Effector memory CD8-positive, alpha-beta T cell (primary cell): ENCODE results near the gene ETV5.
"Not testable (repeated sequence)": the region's sequence is repeated elsewhere in the genome, so short reads cannot be mapped to it uniquely, and the experiment has no call there.

Experiments
- ATAC-seq: fragments of 150-1000 bp; cut with Tn5 transposase; replicated peaks from 2 replicates; pipeline ENCODE4 v1.10.0; 2021; ENCODE audit warnings: mild to moderate bottlenecking, moderate library complexity
- DNase-seq, 3 experiments: peaks; one replicate each; pipeline ENCODE4 v3.0.0; 2021
- H3K27ac Mint-ChIP-seq, 2 donors: one replicate each; pipeline ENCODE4 v1.8.0; 2022; ENCODE audit warnings: mild to moderate bottlenecking in 2 of 2, mixed read lengths in 2 of 2, moderate library complexity in 2 of 2
- H3K27me3 Mint-ChIP-seq, 2 donors: one replicate each; pipeline ENCODE4 v1.8.0; 2022; ENCODE audit warnings: mixed read lengths in 2 of 2
- H3K36me3 Mint-ChIP-seq: one replicate; pipeline ENCODE4 v1.8.0; 2022; ENCODE audit warnings: mild to moderate bottlenecking, moderate library complexity, mixed read lengths; ENCODE audit not compliant: insufficient read depth
- H3K4me1 Mint-ChIP-seq, 2 donors: one replicate each; pipeline ENCODE4 v1.8.0; 2022; ENCODE audit warnings: low read depth in 2 of 2, mixed read lengths in 2 of 2
- H3K4me3 Mint-ChIP-seq, 2 donors: one replicate each; pipeline ENCODE4 v1.8.0; 2022; ENCODE audit warnings: mild to moderate bottlenecking in 2 of 2, mixed read lengths in 2 of 2, moderate library complexity in 2 of 2
- H3K9me3 Mint-ChIP-seq, 2 donors: one replicate each; pipeline ENCODE4 v1.8.0; 2022; ENCODE audit warnings: mixed read lengths in 2 of 2

ETV5 gene

DNA sequence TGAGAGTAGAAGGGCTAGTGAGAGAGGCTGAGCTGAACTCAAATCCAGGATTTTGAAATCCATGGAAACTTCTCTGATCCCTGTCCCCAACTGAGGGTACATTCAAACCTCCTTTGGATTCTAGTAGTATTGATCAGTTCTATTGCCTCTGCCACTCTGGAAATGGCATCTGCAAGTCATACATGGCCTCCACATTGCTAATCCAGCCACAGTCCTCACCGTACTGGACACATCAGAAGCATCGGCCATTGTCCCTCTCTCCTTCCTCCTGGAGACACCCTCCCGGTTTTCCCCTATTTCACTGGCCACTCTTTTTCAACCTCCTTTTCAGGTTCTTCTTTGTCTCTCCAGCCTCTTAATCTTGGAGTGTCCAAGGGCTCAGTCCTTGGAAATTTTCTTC, 66.9 kb downstream of the ETV5 start:
- no peaks in the 10 kb centered on the region for H3K36me3 Mint-ChIP-seq
- DNase-seq = no peak
- peaks cover 0 to 3% of the 10 kb centered on the region in 2 donors for H3K9me3 Mint-ChIP-seq
- no peak overlapping the region for H3K4me3 Mint-ChIP-seq
- no peak overlapping the region for H3K27ac Mint-ChIP-seq
- no peak for ATAC-seq
- no peaks in the 10 kb centered on the region for H3K4me1 Mint-ChIP-seq
- H3K27me3 Mint-ChIP-seq = peaks cover 55 to 64% of the 10 kb centered on the region in 2 donors

DNA sequence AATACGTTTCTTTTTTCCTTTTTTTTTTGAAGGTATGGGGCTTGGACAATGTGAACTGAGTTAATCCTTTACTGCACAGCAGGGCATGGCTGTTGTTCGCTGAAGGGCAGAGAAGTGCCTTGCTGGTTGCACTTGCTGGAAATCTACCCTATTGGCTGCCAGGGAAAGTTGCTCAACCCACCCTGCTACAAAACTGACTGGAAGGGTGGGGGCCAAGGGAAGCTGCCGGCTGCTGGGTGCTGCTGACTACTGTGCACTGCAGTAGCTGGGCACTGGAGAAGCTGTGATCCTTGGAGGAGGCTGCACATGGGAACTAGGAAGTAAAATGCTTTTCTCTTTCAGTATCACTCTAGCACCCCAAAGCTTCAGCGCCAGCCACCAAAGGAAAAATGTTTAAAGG, 70.5 kb downstream of the ETV5 start:
- no peak for DNase-seq
- Mint-ChIP-seq H3K36me3 (no peaks in the 10 kb centered on the region), H3K9me3 (peaks cover 0 to 3% of the 10 kb centered on the region in 2 donors), H3K27ac (no peak overlapping the region), H3K27me3 (peaks cover 37 to 43% of the 10 kb centered on the region in 2 donors), H3K4me1 (no peaks in the 10 kb centered on the region), H3K4me3 (no peak overlapping the region)
- no peak for ATAC-seq

DNA sequence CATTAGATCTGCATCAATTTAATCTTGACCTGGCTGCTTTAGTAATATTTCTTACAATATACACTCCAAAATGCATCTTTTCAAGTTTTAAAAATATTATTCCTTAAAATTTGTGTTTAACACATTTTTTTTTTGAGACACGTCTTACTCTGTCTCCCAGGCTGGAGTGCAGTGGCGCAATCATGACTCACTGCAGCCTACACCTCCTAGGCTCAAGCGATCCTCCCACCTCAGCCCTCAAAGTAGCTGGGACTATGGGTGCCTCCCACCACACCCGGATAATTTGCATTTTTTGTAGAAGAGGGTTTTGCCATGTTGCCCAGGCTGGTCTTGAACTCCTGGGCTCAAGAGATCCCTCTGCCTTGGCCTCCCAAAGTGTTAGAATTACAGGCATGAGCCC, 73.6 kb downstream of the ETV5 start:
- Mint-ChIP-seq H3K36me3 (no peaks in the 10 kb centered on the region), H3K4me1 (no peaks in the 10 kb centered on the region), H3K4me3 (no peak overlapping the region), H3K27me3 (peaks cover 40 to 47% of the 10 kb centered on the region in 2 donors), H3K9me3 (peaks cover 0 to 3% of the 10 kb centered on the region in 2 donors), H3K27ac (no peak overlapping the region)
- DNase-seq (no peak), ATAC-seq (no peak)

DNA sequence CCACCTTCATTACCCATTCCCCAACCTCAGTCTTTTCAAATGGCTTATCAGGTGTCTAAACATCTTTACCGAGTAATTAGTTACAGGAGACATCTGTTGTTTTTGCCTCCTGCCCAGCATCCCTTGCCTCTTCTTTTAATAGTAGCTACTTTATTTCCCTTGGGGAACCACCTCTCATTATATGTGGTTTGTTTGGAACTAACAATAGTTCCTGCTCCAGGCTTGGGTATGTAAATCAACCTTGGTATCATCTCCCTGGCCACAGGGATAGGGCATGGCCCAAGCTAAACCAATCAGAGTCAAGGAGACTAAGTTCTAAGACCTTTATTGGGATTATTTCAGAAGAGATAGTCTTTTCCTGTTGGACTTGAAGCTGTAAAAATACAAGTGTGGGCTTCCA, 76.6 kb downstream of the ETV5 start:
- no peak for DNase-seq
- Mint-ChIP-seq H3K4me1 (no peaks in the 10 kb centered on the region), H3K36me3 (no peaks in the 10 kb centered on the region), H3K9me3 (no peaks in the 10 kb centered on the region), H3K27ac (no peak overlapping the region), H3K4me3 (no peak overlapping the region), H3K27me3 (peaks cover 49 to 53% of the 10 kb centered on the region in 2 donors)
- ATAC-seq = no peak

DNA sequence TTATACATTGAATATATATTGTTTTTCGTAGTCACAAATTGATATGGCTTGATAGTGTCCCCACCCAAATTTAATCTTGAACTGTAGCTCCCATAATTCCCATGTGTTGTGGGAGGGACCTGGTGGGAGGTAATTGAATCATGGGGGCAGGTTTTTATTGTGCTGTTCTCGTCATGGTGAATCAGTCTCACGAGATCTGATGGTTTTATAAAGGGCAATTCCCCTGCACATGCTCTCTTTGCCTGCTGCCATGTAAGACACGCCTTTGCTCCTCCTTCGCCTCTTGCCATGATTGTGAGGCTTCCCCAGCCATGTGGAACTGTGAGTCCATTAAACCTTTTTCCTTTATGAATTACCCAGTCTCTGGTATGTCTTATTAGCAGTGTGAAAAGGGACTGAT, 82.9 kb downstream of the ETV5 start:
- DNase-seq, H3K4me1 Mint-ChIP-seq, H3K27ac Mint-ChIP-seq, H3K36me3 Mint-ChIP-seq, ATAC-seq, H3K9me3 Mint-ChIP-seq, H3K4me3 Mint-ChIP-seq: not testable (repeated sequence)
- peaks cover 33 to 47% of the 10 kb centered on the region in 2 donors for H3K27me3 Mint-ChIP-seq

DNA sequence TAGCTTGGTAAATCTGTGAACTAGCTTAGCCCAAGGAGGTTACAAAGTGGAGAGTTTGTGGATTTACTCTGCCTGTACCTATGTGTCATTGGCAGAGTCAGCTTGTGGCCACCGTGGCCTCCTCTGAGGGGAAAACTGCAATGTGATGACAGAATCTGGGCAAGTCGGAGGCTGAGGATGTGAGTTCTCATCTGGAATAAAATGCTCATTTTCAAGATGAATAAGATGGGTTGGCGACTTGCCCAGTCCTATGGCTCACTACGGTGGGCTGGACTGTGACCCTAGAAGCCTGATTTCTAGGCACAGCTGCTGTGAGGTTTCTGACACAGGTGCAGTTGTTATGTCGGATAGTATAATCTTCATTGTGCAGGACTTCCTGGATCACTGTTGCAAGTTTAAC, 83.7 kb downstream of the ETV5 start:
- no peak for DNase-seq
- H3K9me3 Mint-ChIP-seq = no peaks in the 10 kb centered on the region
- H3K36me3 Mint-ChIP-seq = peaks cover 3% of the 10 kb centered on the region
- no peaks in the 10 kb centered on the region for H3K4me1 Mint-ChIP-seq
- H3K4me3 Mint-ChIP-seq = no peak overlapping the region
- ATAC-seq = no peak
- no peak overlapping the region for H3K27ac Mint-ChIP-seq
- H3K27me3 Mint-ChIP-seq = peaks cover 24 to 39% of the 10 kb centered on the region in 2 donors

DNA sequence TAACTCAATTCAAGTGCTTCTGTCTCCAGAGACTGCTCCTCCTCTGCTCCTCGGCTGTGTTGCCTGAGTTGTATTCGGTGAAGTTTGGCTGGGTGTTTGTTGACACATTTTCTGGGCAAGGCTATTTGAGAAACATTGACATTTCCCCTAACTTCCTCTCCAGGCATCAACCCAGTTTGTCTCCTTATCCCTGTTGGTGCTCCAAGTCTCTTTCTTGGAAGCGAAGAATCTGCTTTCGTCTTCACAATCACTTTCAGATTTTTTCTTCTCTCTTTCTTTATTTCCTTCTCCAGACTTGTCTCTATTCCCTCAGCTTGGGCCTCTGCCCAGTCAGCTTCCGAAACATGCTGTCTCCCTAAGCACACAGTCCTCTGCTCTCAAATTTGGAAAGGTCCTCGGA, 84.7 kb downstream of the ETV5 start:
- H3K36me3 Mint-ChIP-seq = peaks cover 3% of the 10 kb centered on the region
- H3K4me3 Mint-ChIP-seq = no peak overlapping the region
- no peaks in the 10 kb centered on the region for H3K9me3 Mint-ChIP-seq
- DNase-seq = no peak
- H3K27me3 Mint-ChIP-seq = peaks cover 24 to 32% of the 10 kb centered on the region in 2 donors
- H3K4me1 Mint-ChIP-seq = no peaks in the 10 kb centered on the region
- no peak for ATAC-seq
- no peak overlapping the region for H3K27ac Mint-ChIP-seq

DNA sequence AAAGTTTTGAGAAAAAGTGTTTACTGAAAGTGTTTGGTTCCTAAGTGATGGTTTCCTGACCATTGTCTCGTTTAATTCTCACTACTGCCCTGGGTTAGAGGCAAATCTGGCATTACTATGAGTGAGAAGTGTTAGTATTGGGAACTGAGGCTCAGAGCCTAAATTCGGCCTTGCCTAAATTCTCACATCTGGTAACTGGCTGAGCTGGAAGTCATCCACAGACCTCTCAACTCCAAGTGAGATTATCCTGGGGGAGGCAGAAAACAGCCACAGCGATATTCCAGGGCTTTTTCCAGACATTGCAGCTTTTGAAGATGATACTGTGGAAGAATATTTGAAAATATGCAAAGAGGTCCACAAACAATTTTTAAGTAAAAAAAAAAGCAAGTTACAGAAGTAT, 86.0 kb downstream of the ETV5 start:
- DNase-seq (no peak), ATAC-seq (no peak)
- Mint-ChIP-seq H3K36me3 (peaks cover 3% of the 10 kb centered on the region), H3K27me3 (peaks cover 24 to 42% of the 10 kb centered on the region in 2 donors), H3K4me3 (no peak overlapping the region), H3K27ac (no peak overlapping the region), H3K9me3 (no peaks in the 10 kb centered on the region), H3K4me1 (no peaks in the 10 kb centered on the region)

DNA sequence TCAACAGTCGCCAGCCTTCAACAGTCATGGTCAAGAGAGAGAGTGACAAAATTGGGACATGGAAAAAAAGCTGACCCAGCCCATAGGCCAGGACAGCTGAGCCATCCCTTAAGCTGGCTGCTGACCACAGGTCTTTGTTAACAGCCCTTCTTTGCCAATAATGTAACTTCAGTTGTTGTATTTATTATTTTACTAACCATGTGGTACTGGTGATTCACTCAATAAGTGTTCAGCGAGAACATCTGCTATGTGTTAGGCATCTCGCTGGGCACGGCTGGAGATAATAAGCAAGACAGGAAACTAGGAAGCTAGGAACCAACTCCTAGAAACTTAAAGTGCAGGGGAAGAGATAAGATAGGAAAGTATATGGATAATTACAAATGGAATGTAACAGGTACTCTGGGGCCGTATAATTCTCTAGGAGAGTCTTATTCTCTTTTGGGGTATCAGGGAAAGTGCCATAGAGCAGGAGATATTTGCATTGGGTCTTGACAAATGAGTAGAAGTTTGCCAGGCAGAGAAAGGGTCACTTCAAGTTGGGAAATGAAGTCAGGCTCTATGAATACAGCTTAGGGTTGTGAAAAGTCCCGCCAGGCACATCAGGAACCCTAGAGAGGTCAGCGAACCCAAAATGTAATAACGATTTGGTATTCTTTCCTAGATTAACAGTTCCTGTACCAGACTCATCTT, 87.1 kb downstream of the ETV5 start:
- ATAC-seq (no peak), DNase-seq (no peak)
- Mint-ChIP-seq H3K4me3 (no peak overlapping the region), H3K9me3 (no peaks in the 10 kb centered on the region), H3K4me1 (no peaks in the 10 kb centered on the region), H3K36me3 (peaks cover 3% of the 10 kb centered on the region), H3K27ac (no peak overlapping the region), H3K27me3 (peaks cover 27 to 50% of the 10 kb centered on the region in 2 donors)

DNA sequence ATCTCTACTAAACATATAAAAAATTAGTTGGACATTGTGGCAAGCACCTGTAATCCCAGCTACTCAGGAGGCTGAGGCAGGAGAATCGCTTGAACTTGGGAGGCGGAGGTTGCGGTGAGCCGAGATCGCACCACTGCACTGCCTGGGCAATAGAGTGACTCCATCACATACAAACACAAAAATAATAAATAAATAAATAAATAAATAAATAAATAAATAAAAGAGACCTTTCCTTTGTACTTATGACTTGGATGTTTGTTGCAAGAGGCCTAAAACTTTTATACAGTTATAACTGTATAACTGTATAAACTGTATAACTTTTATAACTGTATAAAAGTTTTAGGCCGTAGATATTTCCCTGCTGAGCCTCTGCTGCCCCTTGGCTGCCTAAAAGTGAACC, 87.6 kb downstream of the ETV5 start:
- peaks cover 33 to 52% of the 10 kb centered on the region in 2 donors for H3K27me3 Mint-ChIP-seq
- H3K4me1 Mint-ChIP-seq, H3K27ac Mint-ChIP-seq, H3K36me3 Mint-ChIP-seq, H3K4me3 Mint-ChIP-seq, DNase-seq, H3K9me3 Mint-ChIP-seq, ATAC-seq: not testable (repeated sequence)

DNA sequence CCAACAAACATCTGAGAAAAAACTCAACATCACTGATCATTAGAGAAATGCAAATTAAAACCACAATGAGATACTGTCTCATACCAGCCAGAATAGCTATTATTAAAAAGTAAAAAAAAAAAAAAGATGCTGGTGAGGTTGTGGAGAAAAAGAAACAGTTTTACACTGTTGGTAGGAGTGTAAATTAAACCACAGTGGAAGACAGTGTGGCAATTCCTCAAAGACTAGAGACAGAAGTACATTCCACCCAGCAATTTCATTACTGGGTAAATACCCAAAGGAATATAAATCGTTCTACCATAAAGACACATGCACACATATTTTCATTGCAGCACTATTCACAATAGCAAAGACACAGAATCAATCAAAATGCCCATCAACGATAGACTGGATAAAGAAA, 89.6 kb downstream of the ETV5 start:
- not testable (repeated sequence) for H3K9me3 Mint-ChIP-seq, ATAC-seq, H3K4me1 Mint-ChIP-seq, H3K27ac Mint-ChIP-seq, H3K36me3 Mint-ChIP-seq, H3K4me3 Mint-ChIP-seq, DNase-seq
- peaks cover 44 to 52% of the 10 kb centered on the region in 2 donors for H3K27me3 Mint-ChIP-seq

DNA sequence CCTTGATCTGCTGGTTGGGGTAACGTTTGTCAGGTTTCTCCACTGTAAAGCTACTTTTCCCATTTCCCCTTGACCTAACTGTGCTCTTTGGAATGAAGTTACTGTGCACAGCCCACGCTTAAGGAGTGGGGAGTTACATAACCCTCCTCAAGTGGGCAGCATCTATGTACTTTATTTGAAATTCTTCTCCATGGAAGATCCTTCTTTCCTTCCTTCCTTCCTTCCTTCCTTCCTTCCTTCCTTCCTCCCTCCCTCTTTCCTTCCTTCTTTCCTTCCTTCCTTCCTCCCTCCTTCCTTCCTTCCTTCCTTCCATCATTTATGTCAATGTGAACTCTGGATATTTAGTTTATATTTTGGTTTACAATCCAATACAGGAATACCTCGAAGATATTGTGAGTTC, 94.0 kb downstream of the ETV5 start:
- no peak for ATAC-seq
- DNase-seq = no peak
- Mint-ChIP-seq H3K27ac (no peak overlapping the region), H3K27me3 (peaks cover 65 to 78% of the 10 kb centered on the region in 2 donors), H3K36me3 (no peaks in the 10 kb centered on the region), H3K9me3 (no peaks in the 10 kb centered on the region), H3K4me3 (no peak overlapping the region), H3K4me1 (no peaks in the 10 kb centered on the region)

DNA sequence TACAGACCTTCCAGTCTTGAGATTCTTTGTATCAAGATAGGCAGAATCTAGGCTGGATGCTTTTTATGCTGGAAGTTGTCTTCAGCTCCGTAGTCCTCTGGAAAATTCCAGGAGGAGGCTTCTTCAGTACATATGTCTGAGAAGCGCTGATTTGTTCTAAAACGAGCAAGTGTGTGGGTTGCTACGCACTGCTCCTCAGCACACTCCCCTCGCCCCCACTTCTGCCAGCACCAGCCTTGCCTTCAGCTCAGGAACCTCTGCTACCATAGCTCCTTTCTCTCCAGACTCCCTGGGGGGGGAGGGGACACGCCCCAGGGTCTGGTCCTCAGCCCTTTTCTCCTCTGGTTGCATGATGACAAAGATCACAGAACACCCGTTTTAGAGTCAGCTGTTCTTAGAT, 95.6 kb downstream of the ETV5 start:
- Mint-ChIP-seq H3K9me3 (no peaks in the 10 kb centered on the region), H3K27me3 (peaks cover 65 to 74% of the 10 kb centered on the region in 2 donors), H3K4me1 (no peaks in the 10 kb centered on the region), H3K36me3 (no peaks in the 10 kb centered on the region), H3K27ac (no peak overlapping the region), H3K4me3 (no peak overlapping the region)
- DNase-seq (no peak), ATAC-seq (no peak)

DNA sequence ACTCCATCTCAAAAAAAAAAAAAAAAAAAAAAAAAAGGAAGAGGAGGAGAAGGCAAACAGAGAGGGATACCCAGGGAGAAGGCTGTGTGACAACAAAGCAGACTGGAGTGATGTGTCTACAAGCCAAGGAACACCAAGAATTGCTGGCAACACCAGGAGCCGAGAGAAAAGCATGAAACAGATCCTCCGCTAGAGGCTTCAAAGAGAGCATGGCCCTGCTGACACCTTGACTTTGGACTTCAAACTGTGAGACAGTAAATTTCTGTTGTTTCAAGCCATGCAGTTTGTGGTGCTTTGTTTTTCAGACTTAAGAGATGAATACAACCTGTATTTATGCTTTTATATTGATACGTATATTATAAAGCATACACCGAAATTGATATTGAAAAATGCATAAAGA, 96.8 kb downstream of the ETV5 start:
- no peak for DNase-seq
- no peak for ATAC-seq
- no peaks in the 10 kb centered on the region for H3K36me3 Mint-ChIP-seq
- peaks cover 65 to 66% of the 10 kb centered on the region in 2 donors for H3K27me3 Mint-ChIP-seq
- no peaks in the 10 kb centered on the region for H3K4me1 Mint-ChIP-seq
- H3K4me3 Mint-ChIP-seq = no peak overlapping the region
- no peak overlapping the region for H3K27ac Mint-ChIP-seq
- no peaks in the 10 kb centered on the region for H3K9me3 Mint-ChIP-seq
